Bronchial epithelial cell (primary cell): Measurements from ENCODE around the gene LRIF1. TPM values are rescaled to one million over a fixed set of nuclear protein-coding genes. Genes with fewer than 3 reads are reported as not detected.
A peak's percentile ranks its signal among the peaks of the same experiment; 100 is the strongest.
"Not testable (repeated sequence)": the region's sequence is repeated elsewhere in the genome, so short reads cannot be mapped to it uniquely, and the experiment has no call there.

Experiments
- DNase-seq: peaks from one replicate; pipeline ENCODE4 v3.0.0-alpha.2; 2010; ENCODE audit warnings: low read depth
- FAIRE-seq: peaks from 2 replicates; lab custom pipeline; 2011; peaks lifted over from hg19 to GRCh38; lab: Jason Lieb, UNC
- H3K27me3 ChIP-seq: 2 replicates; pipeline ENCODE4 v1.5.1; 2011; ENCODE audit warnings: low read length; ENCODE audit not compliant: control insufficient read depth, insufficient read depth
- H3K36me3 ChIP-seq: 2 replicates; pipeline ENCODE4 v1.5.1; 2011; ENCODE audit warnings: low read length; ENCODE audit not compliant: control insufficient read depth, insufficient read depth
- H3K4me3 ChIP-seq: 2 replicates; pipeline ENCODE4 v1.5.1; 2011; ENCODE audit warnings: mild to moderate bottlenecking, low read depth, low read length, control low read depth
- CTCF ChIP-seq: IDR thresholded peaks from 2 replicates; pipeline ENCODE4 v1.5.1; 2011; ENCODE audit warnings: mild to moderate bottlenecking, moderate library complexity, low read length, control low read depth, inconsistent platforms; ENCODE audit not compliant: insufficient read depth, severe bottlenecking
- total RNA-seq: library from RNA; depleted of rRNA; stranded (reverse); fragments of >200 nt; gene quantifications from 2 replicates; pipeline ENCODE4 v1.2.1, GENCODE V29; 2014

The LRIF1 gene
- total RNA-seq, 1 donor from 2014 or later, result 12.1 TPM

DNA sequence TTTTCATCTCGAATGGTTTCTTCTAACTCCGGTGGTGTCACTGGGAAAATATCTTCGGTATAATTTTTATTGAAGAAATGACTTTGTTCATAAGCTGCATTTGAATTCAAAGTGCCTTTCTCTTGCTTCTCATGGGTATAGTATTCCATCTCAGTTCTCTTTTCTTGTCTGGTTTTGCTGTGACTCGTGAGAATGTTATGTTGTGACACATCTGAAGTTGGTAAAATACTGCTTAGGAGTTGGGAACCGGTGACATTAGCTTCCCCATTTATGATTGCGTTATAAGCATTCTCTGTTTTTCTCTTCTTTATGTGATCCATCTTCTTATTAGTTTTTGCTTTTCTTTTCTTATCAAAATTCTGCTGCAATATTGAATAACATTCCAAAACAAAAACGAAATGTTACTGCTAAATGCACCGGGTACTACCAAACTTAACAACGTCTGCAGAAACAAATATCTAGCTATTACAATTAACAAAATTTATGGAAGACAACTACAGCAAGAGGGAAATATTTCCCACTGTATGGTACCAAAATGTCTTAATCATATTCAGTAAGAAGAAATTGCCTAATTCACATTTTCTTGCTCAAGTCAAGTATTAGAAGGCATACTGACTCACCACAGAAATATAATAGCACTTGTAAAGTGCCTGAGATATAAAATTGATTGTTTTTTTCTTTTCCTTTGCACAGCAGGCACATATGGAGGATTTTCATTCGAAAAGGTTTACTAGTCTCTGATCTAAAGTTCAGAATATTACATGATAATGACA lies 15.5 kb downstream of the LRIF1 start:
- no peak for TF ChIP-seq CTCF
- no peak for FAIRE-seq
- no peak overlapping the region for H3K4me3 ChIP-seq
- peak; percentile 53 for DNase-seq
- no peaks in the 10 kb centered on the region for H3K36me3 ChIP-seq
- H3K27me3 ChIP-seq, result no peaks in the 10 kb centered on the region

GRCh38 chr1:110945626-110946025 lies 18.1 kb downstream of the LRIF1 start:
- Histone ChIP-seq H3K27me3 (no peaks in the 10 kb centered on the region), H3K36me3 (no peaks in the 10 kb centered on the region), H3K4me3 (no peak overlapping the region)
- TF ChIP-seq CTCF, result no peak
- no peak for FAIRE-seq
- DNase-seq, result peak; percentile 53

- TF ChIP-seq CTCF, result no peak
- DNase-seq, result no peak
- FAIRE-seq, result no peak
- Histone ChIP-seq H3K36me3 (no peaks in the 10 kb centered on the region), H3K4me3 (no peak overlapping the region), H3K27me3 (no peaks in the 10 kb centered on the region)
These were observed 18.9 kb downstream of the LRIF1 start for GRCh38 chr1:110944806-110945205.

GRCh38 chr1:110936567-110936966 lies 27.2 kb downstream of the LRIF1 start:
- FAIRE-seq (no peak), DNase-seq (no peak)
- H3K4me3 ChIP-seq, result no peak overlapping the region
- no peaks in the 10 kb centered on the region for H3K27me3 ChIP-seq
- TF ChIP-seq CTCF, result no peak
- H3K36me3 ChIP-seq, result no peaks in the 10 kb centered on the region

DNA sequence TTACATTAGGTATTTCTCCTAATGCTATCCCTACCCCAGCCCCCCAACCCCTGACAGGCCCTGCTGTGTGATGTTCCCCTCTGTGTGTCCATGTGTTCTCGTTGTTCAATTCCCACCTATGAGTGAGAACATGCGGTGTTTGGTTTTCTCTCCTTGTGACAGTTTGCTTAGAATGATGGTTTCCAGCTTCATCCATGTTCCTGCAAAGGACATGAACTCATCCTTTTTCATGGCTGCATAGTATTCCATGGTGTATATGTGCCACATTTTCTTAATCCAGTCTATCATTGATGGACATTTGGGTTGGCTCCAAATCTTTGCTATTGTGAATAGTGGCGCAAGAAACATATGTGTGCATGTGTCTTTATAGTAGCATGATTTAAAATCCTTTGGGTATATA lies 32.6 kb downstream of the LRIF1 start:
- not testable (repeated sequence) for H3K36me3 ChIP-seq, H3K4me3 ChIP-seq, H3K27me3 ChIP-seq, FAIRE-seq, DNase-seq

DNA sequence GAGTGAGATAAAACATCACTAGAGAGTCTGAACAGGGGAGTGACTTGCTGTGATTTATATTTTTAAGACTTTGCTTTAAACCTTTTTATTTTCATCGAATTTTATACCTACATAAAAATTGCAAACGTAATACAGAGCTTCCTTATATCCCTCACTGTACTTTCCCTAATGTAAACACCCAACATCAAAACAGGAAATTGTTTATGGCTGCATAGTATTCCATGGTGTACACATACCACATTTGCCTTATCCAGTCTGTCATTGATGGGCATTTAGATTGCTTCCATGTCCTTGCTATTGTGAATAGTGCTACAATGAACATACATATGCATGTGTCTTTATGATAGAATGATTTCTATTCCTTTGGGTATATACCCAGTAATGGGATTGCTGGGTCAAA lies 34.8 kb downstream of the LRIF1 start:
- TF ChIP-seq CTCF, result no peak
- DNase-seq, result no peak
- Histone ChIP-seq H3K36me3 (no peaks in the 10 kb centered on the region), H3K27me3 (no peaks in the 10 kb centered on the region), H3K4me3 (no peak overlapping the region)
- FAIRE-seq, result no peak
